ENCODE measurements around the gene ATXN7L3.

ATXN7L3 gene

DNA sequence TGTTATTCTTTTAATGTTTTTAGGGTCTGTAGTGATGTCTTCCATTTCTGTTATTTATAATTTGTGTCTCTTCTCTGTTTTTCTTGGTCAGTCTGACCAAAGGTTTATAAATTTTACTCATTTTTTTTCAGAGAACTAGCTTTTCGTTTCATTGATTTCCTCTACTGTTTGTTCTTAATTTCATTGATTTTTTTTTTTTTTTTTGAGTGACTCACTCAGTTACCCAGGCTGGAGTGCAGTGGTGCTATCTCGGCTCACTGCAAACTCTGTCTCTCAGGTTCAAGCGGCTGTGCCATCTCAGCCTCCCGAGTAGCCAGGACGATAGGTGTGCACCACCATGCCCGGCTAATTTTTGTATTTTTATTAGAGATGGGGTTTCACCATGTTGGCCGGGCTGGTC, 32.4 kb upstream of the ATXN7L3 start:
- no peak for TF ChIP-seq SNAI2 (CRISPR knock-in tag; IDR thresholded peaks at IDR 0.05)
- TF ChIP-seq, protein P1, sequence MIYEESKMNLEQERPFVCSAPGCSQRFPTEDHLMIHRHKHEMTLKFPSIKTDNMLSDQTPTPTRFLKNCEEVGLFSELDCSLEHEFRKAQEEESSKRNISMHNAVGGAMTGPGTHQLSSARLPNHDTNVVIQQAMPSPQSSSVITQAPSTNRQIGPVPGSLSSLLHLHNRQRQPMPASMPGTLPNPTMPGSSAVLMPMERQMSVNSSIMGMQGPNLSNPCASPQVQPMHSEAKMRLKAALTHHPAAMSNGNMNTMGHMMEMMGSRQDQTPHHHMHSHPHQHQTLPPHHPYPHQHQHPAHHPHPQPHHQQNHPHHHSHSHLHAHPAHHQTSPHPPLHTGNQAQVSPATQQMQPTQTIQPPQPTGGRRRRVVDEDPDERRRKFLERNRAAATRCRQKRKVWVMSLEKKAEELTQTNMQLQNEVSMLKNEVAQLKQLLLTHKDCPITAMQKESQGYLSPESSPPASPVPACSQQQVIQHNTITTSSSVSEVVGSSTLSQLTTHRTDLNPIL (CRISPR knock-in tag; IDR thresholded peaks at IDR 0.05; ENCODE audit: low read depth): no peak
- TF ChIP-seq ARNTL (CRISPR knock-in tag; IDR thresholded peaks at IDR 0.05; ENCODE audit: borderline replicate concordance, low read depth): no peak
- TF ChIP-seq, protein P2, sequence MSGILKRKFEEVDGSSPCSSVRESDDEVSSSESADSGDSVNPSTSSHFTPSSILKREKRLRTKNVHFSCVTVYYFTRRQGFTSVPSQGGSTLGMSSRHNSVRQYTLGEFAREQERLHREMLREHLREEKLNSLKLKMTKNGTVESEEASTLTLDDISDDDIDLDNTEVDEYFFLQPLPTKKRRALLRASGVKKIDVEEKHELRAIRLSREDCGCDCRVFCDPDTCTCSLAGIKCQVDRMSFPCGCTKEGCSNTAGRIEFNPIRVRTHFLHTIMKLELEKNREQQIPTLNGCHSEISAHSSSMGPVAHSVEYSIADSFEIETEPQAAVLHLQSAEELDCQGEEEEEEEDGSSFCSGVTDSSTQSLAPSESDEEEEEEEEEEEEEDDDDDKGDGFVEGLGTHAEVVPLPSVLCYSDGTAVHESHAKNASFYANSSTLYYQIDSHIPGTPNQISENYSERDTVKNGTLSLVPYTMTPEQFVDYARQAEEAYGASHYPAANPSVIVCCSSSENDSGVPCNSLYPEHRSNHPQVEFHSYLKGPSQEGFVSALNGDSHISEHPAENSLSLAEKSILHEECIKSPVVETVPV (CRISPR knock-in tag; IDR thresholded peaks at IDR 0.05): no peak
- TF ChIP-seq ESRRG (CRISPR knock-in tag; IDR thresholded peaks at IDR 0.05): no peak
- no peak for TF ChIP-seq CSDC2 (CRISPR knock-in tag; IDR thresholded peaks at IDR 0.05)
- TF ChIP-seq RARB (CRISPR knock-in tag; IDR thresholded peaks at IDR 0.05): no peak
- TF ChIP-seq TCF4 (CRISPR knock-in tag; IDR thresholded peaks at IDR 0.05; ENCODE audit: borderline replicate concordance): no peak
- TF ChIP-seq, protein P3, sequence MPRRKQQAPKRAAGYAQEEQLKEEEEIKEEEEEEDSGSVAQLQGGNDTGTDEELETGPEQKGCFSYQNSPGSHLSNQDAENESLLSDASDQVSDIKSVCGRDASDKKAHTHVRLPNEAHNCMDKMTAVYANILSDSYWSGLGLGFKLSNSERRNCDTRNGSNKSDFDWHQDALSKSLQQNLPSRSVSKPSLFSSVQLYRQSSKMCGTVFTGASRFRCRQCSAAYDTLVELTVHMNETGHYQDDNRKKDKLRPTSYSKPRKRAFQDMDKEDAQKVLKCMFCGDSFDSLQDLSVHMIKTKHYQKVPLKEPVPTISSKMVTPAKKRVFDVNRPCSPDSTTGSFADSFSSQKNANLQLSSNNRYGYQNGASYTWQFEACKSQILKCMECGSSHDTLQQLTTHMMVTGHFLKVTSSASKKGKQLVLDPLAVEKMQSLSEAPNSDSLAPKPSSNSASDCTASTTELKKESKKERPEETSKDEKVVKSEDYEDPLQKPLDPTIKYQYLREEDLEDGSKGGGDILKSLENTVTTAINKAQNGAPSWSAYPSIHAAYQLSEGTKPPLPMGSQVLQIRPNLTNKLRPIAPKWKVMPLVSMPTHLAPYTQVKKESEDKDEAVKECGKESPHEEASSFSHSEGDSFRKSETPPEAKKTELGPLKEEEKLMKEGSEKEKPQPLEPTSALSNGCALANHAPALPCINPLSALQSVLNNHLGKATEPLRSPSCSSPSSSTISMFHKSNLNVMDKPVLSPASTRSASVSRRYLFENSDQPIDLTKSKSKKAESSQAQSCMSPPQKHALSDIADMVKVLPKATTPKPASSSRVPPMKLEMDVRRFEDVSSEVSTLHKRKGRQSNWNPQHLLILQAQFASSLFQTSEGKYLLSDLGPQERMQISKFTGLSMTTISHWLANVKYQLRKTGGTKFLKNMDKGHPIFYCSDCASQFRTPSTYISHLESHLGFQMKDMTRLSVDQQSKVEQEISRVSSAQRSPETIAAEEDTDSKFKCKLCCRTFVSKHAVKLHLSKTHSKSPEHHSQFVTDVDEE (CRISPR knock-in tag; IDR thresholded peaks at IDR 0.05): no peak
- no peak for TF ChIP-seq ZFP30 (CRISPR knock-in tag; IDR thresholded peaks at IDR 0.05)
- no peak for TF ChIP-seq PPARA (CRISPR knock-in tag; IDR thresholded peaks at IDR 0.05; ENCODE audit: borderline replicate concordance)
- TF ChIP-seq ZFP3 (CRISPR knock-in tag; IDR thresholded peaks at IDR 0.05): no peak
- no peak for TF ChIP-seq TOX (CRISPR knock-in tag; IDR thresholded peaks at IDR 0.05; ENCODE audit: borderline replicate concordance)
- TF ChIP-seq GLIS3 (CRISPR knock-in tag; IDR thresholded peaks at IDR 0.05): no peak
- no peak for TF ChIP-seq BACH2 (CRISPR knock-in tag; IDR thresholded peaks at IDR 0.05; ENCODE audit: borderline replicate concordance)
- TF ChIP-seq ZC3H10 (CRISPR knock-in tag; IDR thresholded peaks at IDR 0.05): no peak
- no peak for ATAC-seq

DNA sequence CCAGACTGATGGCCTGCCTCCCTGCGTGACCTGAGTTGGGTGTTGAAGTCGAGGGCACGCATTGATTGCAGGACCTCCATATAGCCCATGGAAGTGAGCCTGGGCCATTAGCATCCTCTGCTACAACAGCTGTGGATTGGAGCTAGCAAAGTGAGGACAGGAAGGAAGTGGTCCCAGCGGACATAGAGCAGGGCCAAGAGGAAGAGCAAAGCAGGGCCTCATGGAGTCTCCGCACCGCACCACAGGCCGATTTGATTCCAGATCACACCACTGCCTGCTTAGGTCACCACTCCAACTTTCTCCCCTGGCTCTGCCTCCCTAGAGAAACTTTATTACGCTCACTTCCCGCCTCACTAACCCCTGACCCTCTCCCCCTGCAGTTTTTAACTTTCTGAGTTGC, 30.5 kb upstream of the ATXN7L3 start:
- ATAC-seq: no peak
- no peak for TF ChIP-seq PPARA (CRISPR knock-in tag; IDR thresholded peaks at IDR 0.05; ENCODE audit: borderline replicate concordance)
- TF ChIP-seq ZFP3 (CRISPR knock-in tag; IDR thresholded peaks at IDR 0.05): no peak
- TF ChIP-seq GLIS3 (CRISPR knock-in tag; IDR thresholded peaks at IDR 0.05): no peak
- TF ChIP-seq ZFP30 (CRISPR knock-in tag; IDR thresholded peaks at IDR 0.05): no peak
- TF ChIP-seq RARB (CRISPR knock-in tag; IDR thresholded peaks at IDR 0.05): no peak
- TF ChIP-seq, protein P1 (CRISPR knock-in tag; IDR thresholded peaks at IDR 0.05; ENCODE audit: low read depth): no peak
- TF ChIP-seq SNAI2 (CRISPR knock-in tag; IDR thresholded peaks at IDR 0.05): no peak
- no peak for TF ChIP-seq ZC3H10 (CRISPR knock-in tag; IDR thresholded peaks at IDR 0.05)
- no peak for TF ChIP-seq ISL1 (CRISPR knock-in tag; IDR thresholded peaks at IDR 0.05)
- TF ChIP-seq, protein P4, sequence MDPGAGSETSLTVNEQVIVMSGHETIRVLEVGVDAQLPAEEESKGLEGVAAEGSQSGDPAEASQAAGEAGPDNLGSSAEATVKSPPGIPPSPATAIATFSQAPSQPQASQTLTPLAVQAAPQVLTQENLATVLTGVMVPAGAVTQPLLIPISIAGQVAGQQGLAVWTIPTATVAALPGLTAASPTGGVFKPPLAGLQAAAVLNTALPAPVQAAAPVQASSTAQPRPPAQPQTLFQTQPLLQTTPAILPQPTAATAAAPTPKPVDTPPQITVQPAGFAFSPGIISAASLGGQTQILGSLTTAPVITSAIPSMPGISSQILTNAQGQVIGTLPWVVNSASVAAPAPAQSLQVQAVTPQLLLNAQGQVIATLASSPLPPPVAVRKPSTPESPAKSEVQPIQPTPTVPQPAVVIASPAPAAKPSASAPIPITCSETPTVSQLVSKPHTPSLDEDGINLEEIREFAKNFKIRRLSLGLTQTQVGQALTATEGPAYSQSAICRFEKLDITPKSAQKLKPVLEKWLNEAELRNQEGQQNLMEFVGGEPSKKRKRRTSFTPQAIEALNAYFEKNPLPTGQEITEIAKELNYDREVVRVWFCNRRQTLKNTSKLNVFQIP (CRISPR knock-in tag; IDR thresholded peaks at IDR 0.05; ENCODE audit: borderline replicate concordance, low read depth): no peak
- TF ChIP-seq TCF4 (CRISPR knock-in tag; IDR thresholded peaks at IDR 0.05; ENCODE audit: borderline replicate concordance): no peak
- TF ChIP-seq, protein P3 (CRISPR knock-in tag; IDR thresholded peaks at IDR 0.05): no peak
- no peak for TF ChIP-seq OSR1 (CRISPR knock-in tag; IDR thresholded peaks at IDR 0.05)
- TF ChIP-seq CSDC2 (CRISPR knock-in tag; IDR thresholded peaks at IDR 0.05): no peak
- no peak for TF ChIP-seq ZNF8 (CRISPR knock-in tag; IDR thresholded peaks at IDR 0.05)
- no peak for TF ChIP-seq BACH2 (CRISPR knock-in tag; IDR thresholded peaks at IDR 0.05; ENCODE audit: borderline replicate concordance)
